Caco-2 (cell line): ENCODE results near the gene ARHGEF4. TPM values are rescaled to one million over a fixed set of nuclear protein-coding genes. Genes with fewer than 3 reads are reported as not detected.

ENCODE experiments used
- BruUV-seq: library from RNA; stranded (reverse); fragments of 400-500 nt; replicated peaks from 2 replicates; lab custom pipeline; 2021; lab: Mats Ljungman, UMichigan
- CTCF ChIA-PET: fragments of 300-600 bp; sonication (Branson Sonifier 250); formaldehyde crosslinking; loops from one replicate; lab custom pipeline; 2022; ENCODE audit warnings: antibody characterized with exemption; lab: Charles Lee
- POLR2A ChIA-PET: fragments of 300-600 bp; sonication (Branson Sonifier 250); formaldehyde crosslinking; loops from one replicate; lab custom pipeline; 2022; ENCODE audit warnings: antibody characterized with exemption; lab: Charles Lee
- DNase-seq, 2 experiments: peaks; one replicate each; pipeline versions ENCODE4 v3.0.0 to v3.0.0-alpha.2; 2020 to 2022
- H3K27me3 ChIP-seq: replicated peaks from 2 replicates; pipeline ENCODE4 v1.6.0; 2011; ENCODE audit warnings: low read length; ENCODE audit not compliant: control insufficient read depth, insufficient read depth
- H3K36me3 ChIP-seq: 2 replicates; pipeline ENCODE4 v1.5.1; 2011; ENCODE audit warnings: low read length; ENCODE audit not compliant: control insufficient read depth, insufficient read depth
- H3K4me1 ChIP-seq: fragments of 250-450 bp; sonication (Bioruptor Pico); 2 replicates; pipeline ENCODE4 v1.5.1; 2020; ENCODE audit warnings: mild to moderate bottlenecking
- H3K4me3 ChIP-seq: 2 replicates; pipeline ENCODE4 v1.5.1; 2011; ENCODE audit warnings: low read depth, mild to moderate bottlenecking, control low read depth, low read length
- H3K9me3 ChIP-seq: fragments of 250-450 bp; sonication (Bioruptor Pico); 2 replicates; pipeline ENCODE4 v1.5.1; 2020; ENCODE audit warnings: mild to moderate bottlenecking, moderate library complexity
- H3K27ac Mint-ChIP-seq: one replicate; pipeline ENCODE4 v1.8.0; 2022; ENCODE audit warnings: mixed read lengths; ENCODE audit not compliant: unreplicated experiment
- H3K27me3 Mint-ChIP-seq: one replicate; pipeline ENCODE4 v1.8.0; 2022; ENCODE audit warnings: mixed read lengths; ENCODE audit not compliant: insufficient read depth, unreplicated experiment
- H3K36me3 Mint-ChIP-seq: one replicate; pipeline ENCODE4 v1.8.0; 2022; ENCODE audit warnings: mild to moderate bottlenecking, mixed read lengths; ENCODE audit not compliant: insufficient read depth, unreplicated experiment
- H3K4me1 Mint-ChIP-seq: one replicate; pipeline ENCODE4 v1.8.0; 2022; ENCODE audit warnings: low read depth, mixed read lengths; ENCODE audit not compliant: unreplicated experiment
- H3K4me3 Mint-ChIP-seq: one replicate; pipeline ENCODE4 v1.8.0; 2022; ENCODE audit warnings: mild to moderate bottlenecking, moderate library complexity, mixed read lengths; ENCODE audit not compliant: unreplicated experiment
- H3K9me3 Mint-ChIP-seq: one replicate; pipeline ENCODE4 v1.8.0; 2022; ENCODE audit warnings: mixed read lengths; ENCODE audit not compliant: unreplicated experiment
- intact Hi-C: fragments of 100-400 bp; cut with micrococcal nuclease; formaldehyde crosslinking; loops from one replicate; pipeline ENCODE4 v1.10.0; 2022; ENCODE audit not compliant: unreplicated experiment
- total RNA-seq: library from RNA; stranded (reverse); gene quantifications from 2 replicates; pipeline ENCODE4 v1.2.3, GENCODE V29; 2022
- TF ChIP-seq, protein P1 (sequence below), 2 experiments: fragments of 200-600 bp in 1 of 2; IDR thresholded peaks; 1 replicate in 1 of 2; 2 replicates in 1 of 2; pipeline versions ENCODE4 v1.5.1 to v1.8.0; 2011 to 2022; ENCODE audit warnings: antibody characterized with exemption in 1 of 2, control low read depth in 1 of 2, inconsistent platforms in 1 of 2, low read depth in 1 of 2, low read length in 1 of 2, mild to moderate bottlenecking in 1 of 2, moderate library complexity in 1 of 2; ENCODE audit not compliant: insufficient read depth in 1 of 2, severe bottlenecking in 1 of 2, unreplicated experiment in 1 of 2

The ARHGEF4 gene
- total RNA-seq, 1 experiment from 2014 or later = 1.8 TPM

DNA sequence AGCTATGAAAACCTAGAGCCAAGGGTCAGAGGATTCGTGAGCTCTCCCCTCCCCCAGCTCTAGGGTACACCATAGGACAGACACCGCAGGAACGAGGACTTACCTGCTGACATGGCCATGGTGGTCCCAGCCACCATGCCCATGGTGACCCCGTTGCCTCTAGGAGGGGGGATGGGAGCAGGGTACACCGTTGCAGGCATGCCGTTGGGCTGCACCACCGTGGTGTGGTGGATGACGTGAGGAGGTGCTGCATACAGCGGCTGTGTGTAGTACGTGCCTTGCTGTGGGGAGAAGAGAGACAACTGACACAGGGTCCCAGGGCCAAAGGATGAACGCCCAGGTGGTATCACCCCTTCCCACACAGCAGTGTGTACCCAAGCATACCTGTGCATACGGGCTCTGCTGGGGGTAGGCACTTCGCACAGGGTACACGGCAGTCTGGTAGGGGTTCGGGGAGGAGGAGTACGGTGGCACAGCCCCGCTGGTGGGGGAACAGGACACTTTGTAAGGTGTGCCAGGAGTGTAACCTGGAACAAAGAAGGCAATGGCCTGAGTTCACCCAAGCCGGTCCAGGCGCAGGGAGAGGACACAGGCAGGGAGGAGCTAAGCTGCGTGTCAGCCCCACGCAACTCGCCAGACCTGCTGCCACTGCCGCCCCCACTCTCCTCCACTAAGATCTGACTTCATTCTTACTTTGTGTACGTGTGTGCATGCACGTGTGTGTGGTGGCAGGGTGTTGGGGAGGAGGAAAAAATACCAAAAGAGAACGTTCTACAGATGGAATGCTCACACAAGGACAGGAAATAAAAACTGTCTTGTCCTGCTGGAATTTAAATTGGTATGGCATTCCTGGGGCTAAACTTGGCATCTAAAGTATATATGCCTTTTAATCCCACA lies 218.7 kb downstream of the ARHGEF4 start:
- ChIA-PET POLR2A (no interaction called here), CTCF (no interaction called here)
- H3K9me3 ChIP-seq = no peaks in the 10 kb centered on the region
- BruUV-seq = no TSS peak
- peaks cover 5% of the 10 kb centered on the region; the same call in 1 of the 2 replicates for H3K36me3 ChIP-seq
- H3K4me3 Mint-ChIP-seq = no peak overlapping the region
- H3K4me1 Mint-ChIP-seq = peaks cover 8% of the 10 kb centered on the region
- peak overlapping the region; percentile 58 for H3K27ac Mint-ChIP-seq
- no peaks in the 10 kb centered on the region for H3K27me3 Mint-ChIP-seq
- no peaks in the 10 kb centered on the region for H3K27me3 ChIP-seq
- H3K4me1 ChIP-seq = no peaks in the 10 kb centered on the region
- intact Hi-C loops = no loop called here
- TF ChIP-seq, protein P1, sequence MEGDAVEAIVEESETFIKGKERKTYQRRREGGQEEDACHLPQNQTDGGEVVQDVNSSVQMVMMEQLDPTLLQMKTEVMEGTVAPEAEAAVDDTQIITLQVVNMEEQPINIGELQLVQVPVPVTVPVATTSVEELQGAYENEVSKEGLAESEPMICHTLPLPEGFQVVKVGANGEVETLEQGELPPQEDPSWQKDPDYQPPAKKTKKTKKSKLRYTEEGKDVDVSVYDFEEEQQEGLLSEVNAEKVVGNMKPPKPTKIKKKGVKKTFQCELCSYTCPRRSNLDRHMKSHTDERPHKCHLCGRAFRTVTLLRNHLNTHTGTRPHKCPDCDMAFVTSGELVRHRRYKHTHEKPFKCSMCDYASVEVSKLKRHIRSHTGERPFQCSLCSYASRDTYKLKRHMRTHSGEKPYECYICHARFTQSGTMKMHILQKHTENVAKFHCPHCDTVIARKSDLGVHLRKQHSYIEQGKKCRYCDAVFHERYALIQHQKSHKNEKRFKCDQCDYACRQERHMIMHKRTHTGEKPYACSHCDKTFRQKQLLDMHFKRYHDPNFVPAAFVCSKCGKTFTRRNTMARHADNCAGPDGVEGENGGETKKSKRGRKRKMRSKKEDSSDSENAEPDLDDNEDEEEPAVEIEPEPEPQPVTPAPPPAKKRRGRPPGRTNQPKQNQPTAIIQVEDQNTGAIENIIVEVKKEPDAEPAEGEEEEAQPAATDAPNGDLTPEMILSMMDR (IDR thresholded peaks at IDR 0.05; ENCODE audit: insufficient read depth in 1 of 2, low read depth in 1 of 2, low read length in 1 of 2, severe bottlenecking in 1 of 2, unreplicated experiment in 1 of 2) = no peak
- no peaks in the 10 kb centered on the region for H3K9me3 Mint-ChIP-seq
- H3K36me3 Mint-ChIP-seq = peaks cover 90% of the 10 kb centered on the region
- no peak for DNase-seq
- H3K4me3 ChIP-seq = no peak overlapping the region

DNA sequence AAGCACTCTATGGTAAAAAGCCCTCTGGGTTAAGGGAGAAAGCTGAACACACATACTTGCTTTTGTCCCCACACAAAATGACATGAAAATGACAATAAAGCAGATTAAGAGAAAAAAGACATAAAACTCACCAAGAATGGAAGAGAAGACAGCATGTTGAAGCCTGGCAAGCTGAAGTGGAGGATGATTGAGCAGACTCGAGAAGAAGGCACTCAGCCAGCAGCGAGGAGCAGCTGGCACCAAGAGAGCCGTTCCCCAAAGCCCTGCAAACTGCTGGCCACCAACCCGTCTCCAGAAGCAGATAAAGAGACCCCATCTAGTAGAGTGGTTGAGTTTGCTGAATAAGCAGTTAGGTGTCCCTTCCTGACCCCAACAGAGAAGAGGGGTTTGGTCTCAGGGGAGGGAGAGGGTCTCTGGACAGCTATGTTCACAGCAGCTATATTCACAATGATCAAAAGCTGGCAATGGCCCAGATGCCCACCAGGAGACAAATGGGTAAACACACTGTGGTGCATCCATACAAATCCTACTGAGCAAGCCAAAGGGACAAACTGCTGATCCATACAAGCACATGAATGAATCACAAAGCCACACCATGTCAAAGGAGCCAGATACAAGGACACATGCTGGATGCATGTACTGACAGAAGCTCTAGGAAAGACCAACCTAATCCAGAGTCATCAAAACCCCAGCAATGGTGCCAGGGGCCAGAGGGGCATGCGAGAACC lies 219.7 kb downstream of the ARHGEF4 start:
- Histone ChIP-seq H3K9me3 (no peaks in the 10 kb centered on the region), H3K4me3 (no peak overlapping the region), H3K4me1 (no peaks in the 10 kb centered on the region), H3K36me3 (peaks cover 5% of the 10 kb centered on the region; the same call in 1 of the 2 replicates), H3K27me3 (no peaks in the 10 kb centered on the region)
- no peak overlapping the region for H3K4me3 Mint-ChIP-seq
- H3K27me3 Mint-ChIP-seq = no peaks in the 10 kb centered on the region
- H3K4me1 Mint-ChIP-seq = peaks cover 8% of the 10 kb centered on the region
- intact Hi-C loops = no loop called here
- BruUV-seq = no TSS peak
- no peaks in the 10 kb centered on the region for H3K9me3 Mint-ChIP-seq
- peaks cover 90% of the 10 kb centered on the region for H3K36me3 Mint-ChIP-seq
- ChIA-PET POLR2A (no interaction called here), CTCF (no interaction called here)
- TF ChIP-seq, protein P1 (IDR thresholded peaks at IDR 0.05; ENCODE audit: insufficient read depth in 1 of 2, low read depth in 1 of 2, low read length in 1 of 2, severe bottlenecking in 1 of 2, unreplicated experiment in 1 of 2) = no peak
- DNase-seq = no peak
- peak overlapping the region; percentile 58 for H3K27ac Mint-ChIP-seq

- no peaks in the 10 kb centered on the region for H3K4me1 ChIP-seq
- TF ChIP-seq, protein P1 (IDR thresholded peaks at IDR 0.05; ENCODE audit: insufficient read depth in 1 of 2, low read depth in 1 of 2, low read length in 1 of 2, severe bottlenecking in 1 of 2, unreplicated experiment in 1 of 2) = no peak
- no peak overlapping the region for H3K4me3 Mint-ChIP-seq
- DNase-seq = no peak
- H3K27ac Mint-ChIP-seq = no peak overlapping the region
- intact Hi-C loops = no loop called here
- ChIA-PET CTCF (no interaction called here), POLR2A (no interaction called here)
- H3K9me3 ChIP-seq = no peaks in the 10 kb centered on the region
- no peaks in the 10 kb centered on the region for H3K9me3 Mint-ChIP-seq
- H3K4me3 ChIP-seq = no peak overlapping the region
- BruUV-seq = no TSS peak
- no peaks in the 10 kb centered on the region for H3K27me3 ChIP-seq
- H3K36me3 ChIP-seq = peaks cover 5% of the 10 kb centered on the region; the same call in 1 of the 2 replicates
- H3K36me3 Mint-ChIP-seq = peaks cover 88% of the 10 kb centered on the region
- peaks cover 8% of the 10 kb centered on the region for H3K4me1 Mint-ChIP-seq
- no peaks in the 10 kb centered on the region for H3K27me3 Mint-ChIP-seq
These were observed 220.2 kb downstream of the ARHGEF4 start for GRCh38 chr2:131056932-131057287.
